Mucosa of descending colon (tissue), 3 donors: ENCODE data around the gene SIK2. TPM values are rescaled to one million over a fixed set of nuclear protein-coding genes. Genes with fewer than 3 reads are reported as not detected.
A peak's percentile ranks its signal among the peaks of the same experiment; 100 is the strongest.

Source experiments
- ATAC-seq: fragments of 200-7000 bp; cut with Tn5 transposase; one replicate; pipeline ENCODE4 v1.9.1; 2020; ENCODE audit warnings: mild to moderate bottlenecking, moderate library complexity
- DNase-seq, 3 donors: peaks; one replicate each; pipeline ENCODE4 v3.0.0-alpha.2; 2020
- H3K36me3 ChIP-seq: fragments of 200-600 bp; one replicate; pipeline ENCODE4 v1.8.0; 2021; ENCODE audit warnings: low read depth, mild to moderate bottlenecking
- H3K4me1 ChIP-seq: fragments of 200-600 bp; one replicate; pipeline ENCODE4 v1.8.0; 2021; ENCODE audit warnings: low read depth, mild to moderate bottlenecking
- H3K4me3 ChIP-seq: fragments of 200-600 bp; one replicate; pipeline ENCODE4 v1.8.0; 2021; ENCODE audit warnings: mild to moderate bottlenecking
- H3K9me3 ChIP-seq: fragments of 200-600 bp; one replicate; pipeline ENCODE4 v1.8.0; 2021; ENCODE audit warnings: mild to moderate bottlenecking
- CTCF ChIP-seq: fragments of 200-600 bp; IDR thresholded peaks from one replicate; pipeline ENCODE4 v1.8.0; 2022; ENCODE audit warnings: antibody characterized with exemption, mild to moderate bottlenecking
- intact Hi-C, 2 donors: fragments of 100-400 bp; cut with DNase I in 1 of 2; cut with micrococcal nuclease in 1 of 2; formaldehyde crosslinking; loops; one replicate each; pipeline versions ENCODE4 v1.11.0 to v1.11.1; 2022; cut with DNase I, micrococcal nuclease
- total RNA-seq, 3 donors: library from RNA; stranded (reverse); fragmentation: NEBNext Ultra II Directional in 2 of 3; extraction: Animal tissue kit (Norgen Biotek cat#: 25700) in 2 of 3; gene quantifications; one replicate each; pipeline versions ENCODE4 v1.2.1 to v1.2.4, GENCODE V29; 2021 to 2023
- donor health status: DM: no; HTN: no; CAD: no; lungs with moderate emphysema.
- donor health status: DM: no; HTN: no; CAD: no.
- donor health status: DM: no; HTN: yes; CAD: no.

The SIK2 gene
- total RNA-seq, 3 donors from 2014 or later, result 22.0 to 23.0 (median 22.7) TPM

DNA sequence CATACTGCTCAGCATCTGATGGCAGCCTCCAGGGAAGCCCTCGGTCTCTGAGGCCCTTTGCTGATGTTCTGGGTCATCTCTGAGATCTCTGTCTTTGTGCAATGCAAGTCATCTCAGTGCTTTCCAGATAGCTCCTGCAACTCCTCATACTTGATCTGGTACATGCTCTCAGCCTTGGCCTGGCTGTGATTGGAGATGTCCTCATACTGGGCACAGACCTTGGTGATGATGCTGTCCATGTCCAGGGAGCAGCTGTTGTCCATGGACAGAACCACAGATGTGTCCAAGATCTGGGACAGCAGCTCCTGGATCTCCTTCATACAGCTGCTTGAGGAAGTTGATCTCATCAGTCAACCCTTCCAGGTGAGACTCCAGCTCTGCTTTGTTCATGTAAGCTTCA is 69.1 kb downstream of the SIK2 start:
- ATAC-seq (no peak), DNase-seq (no peak)
- intact Hi-C loops, result no loop called here
- Histone ChIP-seq H3K36me3 (no peaks in the 10 kb centered on the region), H3K4me3 (no peak overlapping the region), H3K4me1 (no peaks in the 10 kb centered on the region), H3K9me3 (no peaks in the 10 kb centered on the region)
- no peak for TF ChIP-seq CTCF

- intact Hi-C loops, result no loop called here
- Histone ChIP-seq H3K4me3 (no peak overlapping the region), H3K36me3 (no peaks in the 10 kb centered on the region), H3K4me1 (no peaks in the 10 kb centered on the region), H3K9me3 (no peaks in the 10 kb centered on the region)
- no peak for ATAC-seq
- TF ChIP-seq CTCF, result no peak
- DNase-seq, result no peak
Observed at GRCh38 chr11:111672949-111673348, 70.7 kb downstream of the SIK2 start.

GRCh38 chr11:111674941-111675340 is 72.7 kb downstream of the SIK2 start:
- Histone ChIP-seq H3K9me3 (no peaks in the 10 kb centered on the region), H3K4me1 (no peaks in the 10 kb centered on the region), H3K36me3 (no peaks in the 10 kb centered on the region), H3K4me3 (no peak overlapping the region)
- no peak for TF ChIP-seq CTCF
- intact Hi-C loops, result no loop called here
- DNase-seq, result no peak
- ATAC-seq, result peak; percentile 24

GRCh38 chr11:111675891-111676290 is 73.6 kb downstream of the SIK2 start:
- Histone ChIP-seq H3K4me1 (no peaks in the 10 kb centered on the region), H3K9me3 (no peaks in the 10 kb centered on the region), H3K36me3 (no peaks in the 10 kb centered on the region), H3K4me3 (no peak overlapping the region)
- intact Hi-C loops, result no loop called here
- ATAC-seq (no peak), DNase-seq (no peak)
- no peak for TF ChIP-seq CTCF

GRCh38 chr11:111676878-111677585 is 74.8 kb downstream of the SIK2 start:
- Histone ChIP-seq H3K4me3 (no peak overlapping the region), H3K9me3 (no peaks in the 10 kb centered on the region), H3K36me3 (no peaks in the 10 kb centered on the region), H3K4me1 (no peaks in the 10 kb centered on the region)
- no peak for TF ChIP-seq CTCF
- ATAC-seq (no peak), DNase-seq (no peak)
- intact Hi-C loops, result no loop called here
